Esophagus squamous epithelium (tissue), 5 donors: ENCODE data around the gene GPX5. TPM values are rescaled to one million over a fixed set of nuclear protein-coding genes. Genes with fewer than 3 reads are reported as not detected.

Source experiments
- DNase-seq: peaks from one replicate; lab custom pipeline; 2025; lab: John Stamatoyannopoulos, UW
- H3K27ac ChIP-seq, 4 donors: fragments of 200-600 bp; sonication (generic); one replicate each; pipeline ENCODE4 v1.5.1; 2016 to 2019; ENCODE audit warnings: mild to moderate bottlenecking in 1 of 4
- H3K27me3 ChIP-seq, 4 donors: fragments of 200-600 bp; sonication (generic); 1 replicate in 3 of 4; 2 replicates in 1 of 4; pipeline versions ENCODE4 v1.5.1 to v1.6.0; 2017 to 2021; ENCODE audit warnings: antibody characterized with exemption in 1 of 4
- H3K36me3 ChIP-seq, 3 donors: fragments of 200-600 bp; sonication (generic); one replicate each; pipeline ENCODE4 v1.5.1; 2016 to 2019
- H3K4me1 ChIP-seq, 3 donors: fragments of 200-600 bp; sonication (generic); one replicate each; pipeline ENCODE4 v1.5.1; 2017 to 2019
- H3K4me3 ChIP-seq, 4 donors: fragments of 200-600 bp; sonication (generic); 1 replicate in 3 of 4; 2 replicates in 1 of 4; pipeline ENCODE4 v1.5.1; 2016 to 2019; ENCODE audit warnings: mild to moderate bottlenecking in 2 of 4, moderate library complexity in 1 of 4
- H3K9me3 ChIP-seq, 3 donors: fragments of 200-600 bp; sonication (generic); one replicate each; pipeline ENCODE4 v1.5.1; 2016 to 2019
- CTCF ChIP-seq, 6 experiments: fragments of 450-650 bp in 4 of 6; fragments of 200-600 bp in 2 of 6; sonication (generic) in 2 of 6; IDR thresholded peaks; one replicate each; pipeline ENCODE4 v1.5.1; 2016 to 2019; ENCODE audit warnings: antibody characterized with exemption in 6 of 6, mild to moderate bottlenecking in 4 of 6, moderate library complexity in 4 of 6
- POLR2A ChIP-seq, 4 donors: fragments of 450-650 bp; IDR thresholded peaks; one replicate each; pipeline ENCODE4 v1.6.1; 2017; ENCODE audit warnings: antibody characterized with exemption in 4 of 4, mild to moderate bottlenecking in 4 of 4, moderate library complexity in 3 of 4
- WGBS, 2 donors: methylation state at CpG; one replicate each; pipeline ENCODE4 v1.1.5; 2018; 5-methylcytosine and 5-hydroxymethylcytosine counted together
- intact Hi-C: fragments of 100-400 bp; cut with DNase I; formaldehyde crosslinking; loops from one replicate; pipeline ENCODE4 v1.15.0; 2022
- total RNA-seq, 4 donors: library from RNA; depleted of rRNA; stranded (reverse); fragments of >200 nt; gene quantifications; one replicate each; pipeline ENCODE4 v1.1.0, GENCODE V29; 2016
- donor health status: DM: yes; HTN: yes; CAD: no.

The GPX5 gene
- total RNA-seq, 4 donors from 2014 or later: not detected

GRCh38 chr6:28534306-28534705, 8.6 kb downstream of the GPX5 start:
- Histone ChIP-seq H3K27ac (no peak overlapping the region), H3K27me3 (peaks cover 0 to 70% (median 0%) of the 10 kb centered on the region in 4 donors), H3K9me3 (no peaks in the 10 kb centered on the region), H3K4me1 (peaks cover 0 to 5% (median 0%) of the 10 kb centered on the region in 3 donors), H3K36me3 (no peaks in the 10 kb centered on the region), H3K4me3 (no peak overlapping the region)
- WGBS, 2 donors: 60 to 77% methylated on average over 3 of the region's 3 CpGs
- no peak for DNase-seq
- intact Hi-C loops: no loop called here
- TF ChIP-seq CTCF (IDR thresholded peaks at IDR 0.05) (no peak), POLR2A (IDR thresholded peaks at IDR 0.05) (no peak)

- no peaks in the 10 kb centered on the region for H3K36me3 ChIP-seq
- peaks cover 0 to 5% (median 0%) of the 10 kb centered on the region in 3 donors for H3K4me1 ChIP-seq
- no peak for DNase-seq
- 56 to 67% methylated on average over 2 of the region's 2 CpGs for WGBS, 2 donors
- H3K9me3 ChIP-seq: no peaks in the 10 kb centered on the region
- intact Hi-C loops: no loop called here
- no peak overlapping the region for H3K27ac ChIP-seq
- TF ChIP-seq CTCF (IDR thresholded peaks at IDR 0.05): no peak
- TF ChIP-seq POLR2A (IDR thresholded peaks at IDR 0.05): no peak
- no peak overlapping the region for H3K4me3 ChIP-seq
- peaks cover 0 to 70% (median 0%) of the 10 kb centered on the region in 4 donors for H3K27me3 ChIP-seq
Measured at GRCh38 chr6:28534875-28535274, 9.2 kb downstream of the GPX5 start.

GRCh38 chr6:28537065-28537464, 11.4 kb downstream of the GPX5 start:
- Histone ChIP-seq H3K4me1 (peaks cover 0 to 5% (median 0%) of the 10 kb centered on the region in 3 donors), H3K27ac (no peak overlapping the region), H3K27me3 (peaks cover 0 to 78% (median 0%) of the 10 kb centered on the region in 4 donors), H3K36me3 (no peaks in the 10 kb centered on the region), H3K9me3 (peaks cover 0 to 5% (median 0%) of the 10 kb centered on the region in 3 donors), H3K4me3 (peak overlapping the region in 1 of 4 donors; percentile 31)
- WGBS, 2 donors: 6 to 15% methylated on average over 18 of the region's 18 CpGs
- DNase-seq: no peak
- intact Hi-C loops: no loop called here
- TF ChIP-seq CTCF (IDR thresholded peaks at IDR 0.05) (no peak), POLR2A (IDR thresholded peaks at IDR 0.05) (no peak)

- intact Hi-C loops: no loop called here
- peaks cover 0 to 9% (median 4%) of the 10 kb centered on the region in 3 donors for H3K4me1 ChIP-seq
- peaks cover 0 to 5% (median 0%) of the 10 kb centered on the region in 3 donors for H3K9me3 ChIP-seq
- no peak overlapping the region for H3K27ac ChIP-seq
- no peak for TF ChIP-seq CTCF (IDR thresholded peaks at IDR 0.05)
- no peak for TF ChIP-seq POLR2A (IDR thresholded peaks at IDR 0.05)
- peaks cover 0 to 79% (median 0%) of the 10 kb centered on the region in 4 donors for H3K27me3 ChIP-seq
- H3K4me3 ChIP-seq: no peak overlapping the region
- WGBS, 2 donors: 32 to 43% methylated on average over 22 of the region's 22 CpGs
- no peaks in the 10 kb centered on the region for H3K36me3 ChIP-seq
- DNase-seq: no peak
Measured at GRCh38 chr6:28537509-28538140, 11.9 kb downstream of the GPX5 start.

GRCh38 chr6:28541996-28542395, 16.3 kb downstream of the GPX5 start:
- Histone ChIP-seq H3K4me1 (peaks cover 0 to 12% (median 6%) of the 10 kb centered on the region in 3 donors), H3K4me3 (no peak overlapping the region), H3K27me3 (peaks cover 0 to 67% (median 0%) of the 10 kb centered on the region in 4 donors), H3K27ac (no peak overlapping the region), H3K9me3 (peaks cover 0 to 5% (median 0%) of the 10 kb centered on the region in 3 donors), H3K36me3 (no peaks in the 10 kb centered on the region)
- intact Hi-C loops: no loop called here
- 58 to 60% methylated on average over 7 of the region's 7 CpGs for WGBS, 2 donors
- no peak for TF ChIP-seq POLR2A (IDR thresholded peaks at IDR 0.05)
- no peak for TF ChIP-seq CTCF (IDR thresholded peaks at IDR 0.05)
- no peak for DNase-seq
